ENCODE results near the gene C3orf22.

- no peak for TF ChIP-seq CTCF (conservative IDR thresholded peaks at IDR 0.05; ENCODE audit: low read length)
- no peak for TF ChIP-seq EZH2phosphoT487 (IDR thresholded peaks at IDR 0.05; ENCODE audit: borderline replicate concordance)
Measured at GRCh38 chr3:126533506-126533905, 25.2 kb downstream of the C3orf22 start.

Data from Loucy (cell line).